Kidney glomerular epithelial cell (primary cell): ENCODE measurements around the gene SMAD5.
A peak's percentile ranks its signal among the peaks of the same experiment; 100 is the strongest.

Experiments
- DNase-seq: peaks from one replicate; lab custom pipeline; 2025; lab: John Stamatoyannopoulos, UW

The SMAD5 gene

DNA sequence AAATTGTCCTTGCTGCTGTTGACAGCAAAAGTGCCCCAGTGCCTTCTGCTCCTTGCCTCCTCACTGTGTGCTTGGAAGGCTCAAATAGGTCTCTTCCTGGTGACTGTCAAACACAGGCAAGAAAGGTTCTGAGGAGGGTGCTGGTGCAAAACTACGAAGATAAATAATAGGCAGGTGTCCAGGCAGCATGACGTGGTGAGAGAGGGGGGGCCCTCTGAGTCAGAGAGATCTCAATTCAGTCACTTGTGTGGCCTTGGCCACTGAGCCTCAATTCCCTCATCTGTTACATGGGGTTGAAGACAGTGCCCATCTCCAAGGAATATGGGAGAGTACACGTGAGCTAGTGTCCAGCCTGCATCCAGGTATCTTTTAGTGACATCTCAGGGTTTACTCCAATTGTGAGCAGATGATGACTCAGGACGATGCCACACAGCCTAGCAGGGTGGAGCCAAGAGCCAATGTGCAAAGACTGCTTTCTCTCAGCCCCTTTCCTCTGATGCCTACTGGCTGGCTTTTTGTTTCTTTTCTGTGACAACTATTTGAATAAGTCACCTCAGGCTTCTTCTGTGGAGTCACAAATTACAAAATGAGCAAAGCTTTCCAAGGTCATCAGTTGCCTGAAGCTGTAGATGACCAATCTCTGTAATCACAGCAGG lies 90.1 kb downstream of the SMAD5 start:
- DNase-seq: no peak

DNA sequence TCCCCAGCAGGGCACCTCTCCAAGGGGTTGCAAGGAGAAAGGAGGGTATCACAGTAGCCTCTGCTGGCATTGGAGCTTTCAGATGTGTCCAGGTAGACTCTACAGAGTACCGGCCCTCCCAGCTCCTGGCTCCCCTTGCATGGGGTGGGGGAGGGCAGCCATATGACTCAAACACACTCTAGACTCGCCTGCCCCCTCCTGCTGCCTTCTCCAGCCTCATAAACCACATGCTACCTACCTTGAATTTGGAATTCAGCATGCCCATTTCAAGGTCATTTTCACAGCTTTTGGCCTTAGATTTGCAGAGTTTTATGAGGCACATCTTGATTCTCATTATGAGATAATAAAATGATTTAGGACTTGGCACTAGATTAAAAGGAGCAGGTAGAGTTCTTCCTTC lies 93.2 kb downstream of the SMAD5 start:
- no peak for DNase-seq

DNA sequence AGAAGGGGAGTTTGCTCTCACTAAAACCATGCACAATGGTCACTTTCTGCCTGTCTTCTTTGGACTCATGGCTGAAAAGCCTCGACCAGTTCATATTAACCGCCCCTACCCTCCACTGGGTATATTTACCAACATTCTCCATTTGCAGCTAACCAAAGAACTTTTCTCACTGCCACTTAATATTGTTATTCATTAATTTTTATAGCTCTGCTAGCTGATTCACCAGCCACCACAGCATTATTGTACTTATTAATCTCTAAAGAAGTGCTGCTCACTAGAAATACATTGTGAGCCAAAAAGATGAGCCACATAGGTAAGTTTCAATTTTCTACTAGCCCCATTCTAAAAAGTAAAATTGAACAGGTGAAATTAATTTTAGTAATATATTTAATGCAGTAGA lies 93.8 kb downstream of the SMAD5 start:
- DNase-seq: peak; percentile 57

DNA sequence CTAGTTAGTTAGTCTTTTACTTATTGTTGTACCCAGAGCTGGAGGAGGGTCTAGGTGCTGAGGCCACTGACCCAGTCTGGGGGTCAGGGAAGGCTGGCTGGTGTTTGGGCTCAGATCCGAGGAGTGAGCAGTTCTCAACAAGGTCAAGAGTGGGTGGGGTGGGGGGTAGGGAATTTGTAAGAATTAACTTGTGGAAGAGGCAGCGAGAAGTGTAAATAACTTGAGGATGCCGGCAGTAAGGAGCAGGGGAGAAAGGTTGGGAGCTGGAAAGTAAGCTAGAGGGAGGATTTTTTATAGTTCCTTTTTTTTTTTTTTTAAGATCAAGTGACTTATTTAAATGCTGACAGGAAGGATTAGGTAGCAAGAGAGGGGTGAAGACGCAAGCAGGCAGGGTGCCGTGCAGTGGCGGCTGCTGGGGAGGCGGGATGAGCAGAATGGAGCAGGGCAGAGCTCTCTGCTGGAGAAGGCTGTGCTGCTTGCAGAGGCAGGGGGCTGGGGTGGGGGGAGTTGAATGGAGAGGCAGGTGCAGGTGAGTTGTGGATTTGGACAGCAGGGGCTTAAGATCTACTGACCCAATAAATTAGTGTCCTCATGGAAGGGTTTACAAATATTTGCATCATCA lies 95.6 kb downstream of the SMAD5 start:
- no peak for DNase-seq

DNA sequence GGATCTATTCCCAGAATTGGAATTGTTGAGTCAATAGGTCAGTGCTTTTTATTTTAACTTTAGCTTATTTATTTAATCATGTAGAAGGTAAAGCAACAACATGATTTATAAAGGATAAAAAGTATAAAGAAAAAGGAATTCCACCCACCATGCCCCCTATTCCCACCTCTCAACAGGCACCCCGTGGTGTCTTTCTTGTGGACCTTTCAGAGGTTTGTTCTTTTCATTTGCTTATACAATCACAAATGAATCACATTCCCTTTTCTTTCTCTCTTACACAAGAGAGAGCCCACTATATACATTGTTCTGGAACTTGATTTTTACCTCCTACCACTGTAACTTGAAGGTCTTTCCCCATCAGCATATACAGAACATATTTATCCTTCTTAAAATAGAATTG lies 97.5 kb downstream of the SMAD5 start:
- no peak for DNase-seq

DNA sequence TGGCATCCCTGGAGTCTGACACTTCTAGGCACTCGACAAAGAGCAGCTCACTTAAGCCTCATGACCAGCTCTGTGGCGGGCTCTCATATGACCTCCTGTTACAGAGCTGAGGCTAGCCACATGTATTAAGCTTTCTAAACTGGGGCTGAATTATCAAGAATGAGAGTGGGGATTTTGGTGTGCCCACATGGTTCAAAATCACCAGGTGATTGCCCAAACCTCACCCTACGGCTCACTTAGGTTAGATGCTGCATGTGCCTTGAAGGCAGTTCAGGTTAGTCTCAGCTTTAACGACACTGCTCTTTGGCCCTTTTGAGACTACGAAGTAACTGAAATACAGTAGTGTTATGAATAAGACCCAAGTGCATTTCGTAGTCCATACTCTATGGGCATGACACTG lies 99.7 kb downstream of the SMAD5 start:
- DNase-seq: no peak
